Measurements from ENCODE around the gene KRT76.
"Not testable (repeated sequence)": the region's sequence is repeated elsewhere in the genome, so short reads cannot be mapped to it uniquely, and the experiment has no call there.

KRT76 gene

GRCh38 chr12:52771505-52771904, 5.6 kb downstream of the KRT76 start:
- DNase-seq (ENCODE audit: low spot score in 2 of 2): no peak
- H3K9me3 ChIP-seq: no peaks in the 10 kb centered on the region
- no peaks in the 10 kb centered on the region for H3K36me3 ChIP-seq (replicated peaks)
- H3K27me3 ChIP-seq (ENCODE audit: low read depth): peaks cover 2% of the 10 kb centered on the region; the same call in 1 of the 2 replicates
- no peaks in the 10 kb centered on the region; the same call in 1 of the 2 replicates for H3K4me1 ChIP-seq
- H3K4me3 ChIP-seq: no peak overlapping the region
- in situ Hi-C loops (cut with MboI; ENCODE audit: low sequenced_read_pairs): no loop called here

GRCh38 chr12:52771088-52771487, 6.1 kb downstream of the KRT76 start:
- no peaks in the 10 kb centered on the region for H3K36me3 ChIP-seq (replicated peaks)
- H3K27me3 ChIP-seq (ENCODE audit: low read depth): peaks cover 2% of the 10 kb centered on the region; the same call in 1 of the 2 replicates
- H3K9me3 ChIP-seq: no peaks in the 10 kb centered on the region
- DNase-seq (ENCODE audit: low spot score in 2 of 2): no peak
- H3K4me3 ChIP-seq: no peak overlapping the region
- in situ Hi-C loops (cut with MboI; ENCODE audit: low sequenced_read_pairs): no loop called here
- no peaks in the 10 kb centered on the region; the same call in 1 of the 2 replicates for H3K4me1 ChIP-seq

GRCh38 chr12:52769946-52770345, 7.2 kb downstream of the KRT76 start:
- peaks cover 5% of the 10 kb centered on the region; the same call in 1 of the 2 replicates for H3K27me3 ChIP-seq (ENCODE audit: low read depth)
- in situ Hi-C loops (cut with MboI; ENCODE audit: low sequenced_read_pairs): no loop called here

DNA sequence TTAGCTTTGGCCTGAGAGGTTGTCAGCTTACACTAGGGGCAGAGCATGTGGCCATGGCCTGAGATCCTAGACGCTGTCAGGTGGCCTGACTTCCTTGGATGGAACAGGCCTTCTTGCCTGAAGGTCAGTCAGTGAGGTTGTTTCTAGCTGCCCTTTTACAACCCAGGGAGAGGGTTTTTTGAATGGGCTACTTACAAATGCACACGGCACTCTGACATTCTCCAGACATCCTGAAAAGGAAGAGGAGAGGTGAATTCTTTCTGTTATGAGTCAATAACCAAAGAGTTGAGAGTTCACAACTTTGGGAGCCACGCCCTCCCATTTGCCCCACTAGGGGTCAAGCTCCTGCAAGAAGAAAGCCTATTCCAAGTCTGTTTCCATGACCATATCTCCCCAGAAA, 7.8 kb downstream of the KRT76 start:
- Histone ChIP-seq H3K4me1 (no peaks in the 10 kb centered on the region; the same call in 1 of the 2 replicates), H3K4me3 (no peak overlapping the region), H3K27me3 (ENCODE audit: low read depth) (peaks cover 5% of the 10 kb centered on the region; the same call in 1 of the 2 replicates), H3K9me3 (no peaks in the 10 kb centered on the region), H3K36me3 (replicated peaks) (no peaks in the 10 kb centered on the region)
- DNase-seq (ENCODE audit: low spot score in 2 of 2): no peak
- in situ Hi-C loops (cut with MboI; ENCODE audit: low sequenced_read_pairs): no loop called here

More at GRCh38 chr12:52769946-52770345, 7.2 kb downstream of the KRT76 start:
- Histone ChIP-seq H3K4me3 (no peak overlapping the region), H3K4me1 (no peaks in the 10 kb centered on the region; the same call in 1 of the 2 replicates), H3K36me3 (replicated peaks) (no peaks in the 10 kb centered on the region), H3K9me3 (no peaks in the 10 kb centered on the region)
- no peak for DNase-seq (ENCODE audit: low spot score in 2 of 2)

DNA sequence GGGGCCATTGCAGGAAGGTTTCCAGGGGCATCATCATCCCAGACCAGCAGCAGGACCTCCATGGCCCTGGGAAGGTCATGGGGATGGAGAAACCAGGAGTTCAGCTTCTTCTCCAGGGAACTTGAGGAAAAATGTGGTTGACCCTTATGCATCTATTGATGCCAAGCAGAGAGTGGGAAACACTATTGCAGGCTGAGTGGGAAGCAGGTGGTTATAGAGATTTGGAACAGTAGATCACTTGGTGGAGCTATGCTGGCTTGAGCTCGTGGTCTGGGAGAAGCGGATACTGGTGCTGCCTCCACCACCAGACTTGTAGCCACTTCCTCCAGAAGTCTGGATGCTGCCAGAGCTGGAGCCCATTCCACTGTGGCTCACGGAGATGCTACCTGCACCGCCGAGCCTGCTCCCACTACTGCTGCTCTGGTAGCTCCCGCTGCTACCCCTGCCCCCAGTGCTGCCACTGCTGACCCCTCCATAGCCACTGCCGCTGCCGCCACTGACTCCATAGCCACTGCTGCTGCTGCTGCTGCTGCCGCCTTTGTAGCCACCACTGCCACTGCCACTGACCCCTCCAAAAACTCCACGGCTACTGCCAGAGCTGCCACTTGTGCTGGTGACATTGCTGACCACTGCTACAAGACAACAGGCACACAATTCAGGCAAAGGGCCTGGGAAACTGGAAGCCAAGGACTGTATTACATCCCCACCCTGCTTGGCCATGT, 8.5 kb downstream of the KRT76 start:
- no peak overlapping the region for H3K4me3 ChIP-seq
- H3K9me3 ChIP-seq: no peaks in the 10 kb centered on the region
- no peak for DNase-seq (ENCODE audit: low spot score in 2 of 2)
- peaks cover 5% of the 10 kb centered on the region; the same call in 1 of the 2 replicates for H3K27me3 ChIP-seq (ENCODE audit: low read depth)
- H3K4me1 ChIP-seq: no peaks in the 10 kb centered on the region; the same call in 1 of the 2 replicates
- no peaks in the 10 kb centered on the region for H3K36me3 ChIP-seq (replicated peaks)
- in situ Hi-C loops (cut with MboI; ENCODE audit: low sequenced_read_pairs): no loop called here

GRCh38 chr12:52767427-52767826, 9.7 kb downstream of the KRT76 start:
- no peaks in the 10 kb centered on the region for H3K36me3 ChIP-seq (replicated peaks)
- H3K4me1 ChIP-seq: no peaks in the 10 kb centered on the region; the same call in 1 of the 2 replicates
- 0 out of 2 replicates have a peak, but pooled peaks cover 3% of the 10 kb centered on the region for H3K27me3 ChIP-seq (ENCODE audit: low read depth)
- in situ Hi-C loops (cut with MboI; ENCODE audit: low sequenced_read_pairs): no loop called here
- H3K4me3 ChIP-seq: no peak overlapping the region
- H3K9me3 ChIP-seq: no peaks in the 10 kb centered on the region
- DNase-seq (ENCODE audit: low spot score in 2 of 2): no peak

DNA sequence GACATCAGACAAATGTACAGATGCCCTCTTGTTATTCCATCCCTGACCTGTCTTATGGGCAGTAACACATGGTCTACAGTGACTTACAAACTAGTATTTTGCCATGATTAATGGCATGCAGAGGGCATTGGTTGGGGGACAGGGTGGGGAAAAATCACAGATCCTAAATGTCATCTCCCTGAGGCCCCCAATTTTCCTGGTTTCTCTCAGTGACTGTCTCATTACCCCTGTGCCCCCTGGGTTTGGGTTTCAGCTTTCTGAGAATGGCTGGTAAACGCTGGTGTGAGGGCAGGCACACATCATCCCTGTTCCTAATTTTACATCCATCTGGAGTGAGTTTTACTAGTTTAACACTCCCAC, 10.1 kb downstream of the KRT76 start:
- in situ Hi-C loops (cut with MboI; ENCODE audit: low sequenced_read_pairs): no loop called here
- H3K9me3 ChIP-seq: no peaks in the 10 kb centered on the region
- 0 out of 2 replicates have a peak, but pooled peaks cover 3% of the 10 kb centered on the region for H3K27me3 ChIP-seq (ENCODE audit: low read depth)
- DNase-seq (ENCODE audit: low spot score in 2 of 2): no peak
- H3K36me3 ChIP-seq (replicated peaks): no peaks in the 10 kb centered on the region
- H3K4me1 ChIP-seq: no peaks in the 10 kb centered on the region; the same call in 1 of the 2 replicates
- no peak overlapping the region for H3K4me3 ChIP-seq

DNA sequence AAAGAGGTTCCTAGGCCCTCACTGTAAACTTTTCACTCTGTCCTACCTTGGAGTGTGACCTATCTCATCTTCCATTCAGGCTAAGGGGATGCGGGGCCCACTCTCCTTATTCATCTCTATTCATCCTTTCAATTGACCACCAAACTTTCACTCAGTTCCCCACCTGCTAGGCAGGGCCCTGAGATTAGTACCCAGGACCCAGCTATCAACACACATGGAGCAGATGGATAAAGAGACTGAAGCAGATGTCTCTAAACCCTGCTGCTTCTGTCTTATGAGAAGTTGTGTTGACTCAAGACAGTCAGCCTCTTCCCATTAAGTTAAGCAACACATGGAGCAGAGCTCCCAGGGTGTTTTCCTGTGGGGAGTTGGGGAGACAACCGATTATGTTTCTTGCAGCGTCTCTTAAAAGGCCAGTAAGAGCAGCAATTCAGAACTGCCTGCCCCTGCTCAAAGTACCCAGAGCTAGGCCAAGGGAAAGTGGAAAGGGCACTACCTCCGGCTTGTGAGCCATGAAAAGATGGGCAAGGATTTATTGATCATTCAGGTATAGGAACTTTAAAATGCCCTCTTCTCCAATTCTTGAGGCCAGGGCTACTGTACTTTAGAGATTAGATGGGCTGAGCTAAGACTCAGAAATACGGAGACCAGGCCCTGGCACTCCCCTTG, 10.7 kb downstream of the KRT76 start:
- in situ Hi-C loops (cut with MboI; ENCODE audit: low sequenced_read_pairs): no loop called here

GRCh38 chr12:52765702-52766101, 11.4 kb downstream of the KRT76 start:
- in situ Hi-C loops (cut with MboI; ENCODE audit: low sequenced_read_pairs): no loop called here

More for the DNA sequence above, 10.7 kb downstream of the KRT76 start:
- no peak overlapping the region for H3K4me3 ChIP-seq
- H3K27me3 ChIP-seq (ENCODE audit: low read depth): 0 out of 2 replicates have a peak, but pooled peaks cover 3% of the 10 kb centered on the region
- no peaks in the 10 kb centered on the region for H3K36me3 ChIP-seq (replicated peaks)
- DNase-seq (ENCODE audit: low spot score in 2 of 2): no peak
- H3K9me3 ChIP-seq: no peaks in the 10 kb centered on the region
- no peaks in the 10 kb centered on the region; the same call in 1 of the 2 replicates for H3K4me1 ChIP-seq

DNA sequence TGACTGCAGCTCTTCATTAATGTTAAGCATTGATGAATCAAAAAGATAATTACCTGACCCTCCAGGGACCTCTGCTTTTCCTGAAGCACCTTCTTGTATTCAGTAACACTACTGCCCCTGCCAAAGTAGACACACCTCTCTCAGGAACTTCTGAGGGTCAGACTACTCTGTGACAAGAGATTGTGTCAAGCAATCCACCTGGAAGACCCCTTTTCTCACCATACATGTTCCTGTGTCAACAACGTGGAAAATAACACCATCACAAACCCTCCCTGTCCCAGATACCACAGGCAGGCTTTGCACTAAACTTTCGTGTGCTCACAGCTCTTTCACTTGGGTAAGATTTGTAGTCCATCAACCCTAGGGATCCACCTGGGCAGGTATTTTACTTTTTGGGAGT, 13.2 kb downstream of the KRT76 start:
- 0 out of 2 replicates have a peak, but pooled peaks cover 3% of the 10 kb centered on the region for H3K27me3 ChIP-seq (ENCODE audit: low read depth)
- DNase-seq (ENCODE audit: low spot score in 2 of 2): no peak
- in situ Hi-C loops (cut with MboI; ENCODE audit: low sequenced_read_pairs): no loop called here
- H3K4me3 ChIP-seq: no peak overlapping the region
- H3K36me3 ChIP-seq (replicated peaks): no peaks in the 10 kb centered on the region
- H3K4me1 ChIP-seq: no peaks in the 10 kb centered on the region
- H3K9me3 ChIP-seq: no peaks in the 10 kb centered on the region

More at GRCh38 chr12:52765702-52766101, 11.4 kb downstream of the KRT76 start:
- Histone ChIP-seq H3K4me3 (no peak overlapping the region), H3K4me1 (no peaks in the 10 kb centered on the region; the same call in 1 of the 2 replicates), H3K27me3 (ENCODE audit: low read depth) (0 out of 2 replicates have a peak, but pooled peaks cover 3% of the 10 kb centered on the region), H3K9me3 (no peaks in the 10 kb centered on the region), H3K36me3 (replicated peaks) (no peaks in the 10 kb centered on the region)
- DNase-seq (ENCODE audit: low spot score in 2 of 2): no peak

- DNase-seq (ENCODE audit: low spot score in 2 of 2): no peak
- Histone ChIP-seq H3K36me3 (replicated peaks) (no peaks in the 10 kb centered on the region), H3K4me3 (no peak overlapping the region), H3K4me1 (no peaks in the 10 kb centered on the region), H3K27me3 (ENCODE audit: low read depth) (0 out of 2 replicates have a peak, but pooled peaks cover 3% of the 10 kb centered on the region), H3K9me3 (no peaks in the 10 kb centered on the region)
- in situ Hi-C loops (cut with MboI; ENCODE audit: low sequenced_read_pairs): no loop called here
These were observed 14.0 kb downstream of the KRT76 start for GRCh38 chr12:52763036-52763659.

- no peak overlapping the region for H3K4me3 ChIP-seq
- DNase-seq (ENCODE audit: low spot score in 2 of 2): no peak
- in situ Hi-C loops (cut with MboI; ENCODE audit: low sequenced_read_pairs): no loop called here
- H3K27me3 ChIP-seq (ENCODE audit: low read depth): 0 out of 2 replicates have a peak, but pooled peaks cover 3% of the 10 kb centered on the region
- no peaks in the 10 kb centered on the region for H3K9me3 ChIP-seq
- no peaks in the 10 kb centered on the region for H3K4me1 ChIP-seq
- H3K36me3 ChIP-seq (replicated peaks): no peaks in the 10 kb centered on the region
These were observed 15.3 kb downstream of the KRT76 start for GRCh38 chr12:52761802-52762201.

DNA sequence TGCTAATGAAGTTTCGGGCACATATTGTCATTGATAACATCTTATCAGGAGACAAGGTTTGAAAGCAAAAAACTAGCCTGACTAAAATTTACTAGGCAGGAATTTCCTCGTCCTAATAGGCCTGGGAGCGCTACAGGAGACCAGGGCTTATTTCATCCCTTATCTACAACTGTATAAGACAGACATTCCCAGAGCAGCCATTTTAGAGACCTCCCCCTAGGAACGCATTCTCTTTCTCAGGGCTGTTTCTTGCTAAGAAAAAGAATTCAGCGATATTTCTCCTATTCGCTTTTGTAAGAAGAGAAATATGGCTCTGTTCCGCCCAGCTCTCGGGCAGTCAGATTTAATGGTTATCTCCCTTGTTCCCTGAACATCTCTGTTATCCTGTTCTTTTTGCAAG, 15.9 kb downstream of the KRT76 start:
- H3K27me3 ChIP-seq (ENCODE audit: low read depth); H3K36me3 ChIP-seq (replicated peaks); H3K4me1 ChIP-seq; H3K4me3 ChIP-seq; H3K9me3 ChIP-seq; in situ Hi-C loops (cut with MboI; ENCODE audit: low sequenced_read_pairs); DNase-seq (ENCODE audit: low spot score in 2 of 2): not testable (repeated sequence)

Measured in HAP-1 (cell line).